OCI-LY3 (cell line): ENCODE data around the gene PRR9.

Source experiments
- H2AFZ ChIP-seq: fragments of 200-600, 300-600 bp; shearing (Covaris generic); 2 replicates; pipeline ENCODE4 v1.6.0; 2014; ENCODE audit warnings: antibody characterized with exemption, low read depth, low read length
- H3K27ac ChIP-seq: fragments of 200-600, 300-600 bp; sonication (generic); 2 replicates; pipeline ENCODE4 v1.5.1; 2014; ENCODE audit warnings: mild to moderate bottlenecking, low read length, moderate library complexity, mixed read lengths
- H3K27me3 ChIP-seq: fragments of 200-600, 300-600 bp; sonication (generic); 2 replicates; pipeline ENCODE4 v1.6.1; 2014; ENCODE audit warnings: low read depth, low read length, mixed read lengths
- H3K36me3 ChIP-seq: fragments of 200-600, 300-600 bp; sonication (generic); replicated peaks from 2 replicates; pipeline ENCODE3; 2014; ENCODE audit warnings: low read depth, low read length, mixed read lengths
- H3K4me1 ChIP-seq: fragments of 300-600, 200-600 bp; sonication (generic); 2 replicates; pipeline ENCODE4 v1.6.1; 2014; ENCODE audit warnings: low read length, mixed read lengths
- H3K4me2 ChIP-seq: fragments of 200-600, 300-600 bp; sonication (generic); 2 replicates; pipeline ENCODE4 v1.6.1; 2014; ENCODE audit warnings: low read length, mixed read lengths
- H3K4me3 ChIP-seq: fragments of 300-600, 200-600 bp; sonication (generic); 2 replicates; pipeline ENCODE4 v1.5.1; 2014; ENCODE audit warnings: antibody characterized with exemption, mild to moderate bottlenecking, low read length, moderate library complexity
- H3K79me2 ChIP-seq: fragments of 300-600, 200-600 bp; shearing (Covaris generic); 2 replicates; pipeline ENCODE4 v1.6.1; 2014; ENCODE audit warnings: mild to moderate bottlenecking, low read length, mixed read lengths
- H3K9ac ChIP-seq: fragments of 300-600, 200-600 bp; shearing (Covaris generic); 2 replicates; pipeline ENCODE4 v1.6.0; 2014; ENCODE audit warnings: mild to moderate bottlenecking, low read length, moderate library complexity
- H3K9me3 ChIP-seq: fragments of 200-600, 300-600 bp; shearing (Covaris generic); 2 replicates; pipeline ENCODE4 v1.6.1; 2014; ENCODE audit warnings: low read length, mixed read lengths; ENCODE audit not compliant: insufficient read depth
- H4K20me1 ChIP-seq: fragments of 200-600, 300-600 bp; sonication (generic); 2 replicates; pipeline ENCODE4 v1.6.1; 2016; ENCODE audit warnings: low read length, mixed read lengths; ENCODE audit not compliant: insufficient read depth
- EZH2phosphoT487 ChIP-seq: fragments of 200-600 bp; shearing (Covaris generic); IDR thresholded peaks from 2 replicates; pipeline ENCODE4 v1.6.1; 2018; ENCODE audit warnings: antibody characterized with exemption, mixed run types, low read depth
- TF ChIP-seq, protein P1 (sequence below): fragments of 200-600, 300-600 bp; sonication (generic); IDR thresholded peaks from 2 replicates; pipeline ENCODE4 v1.5.1; 2014; ENCODE audit warnings: antibody characterized with exemption, low read length, low read depth

The PRR9 gene

GRCh38 chr1:153232553-153232952, 15.2 kb downstream of the PRR9 start:
- Histone ChIP-seq H4K20me1 (no peaks in the 10 kb centered on the region), H3K27me3 (peaks cover 37% of the 10 kb centered on the region), H3K4me3 (no peak overlapping the region), H3K4me1 (no peaks in the 10 kb centered on the region), H3K36me3 (no peaks in the 10 kb centered on the region), H3K9me3 (no peaks in the 10 kb centered on the region), H3K79me2 (no peaks in the 10 kb centered on the region), H3K4me2 (no peak overlapping the region), H3K27ac (no peak overlapping the region), H3K9ac (no peak overlapping the region), H2AFZ (no peak overlapping the region)
- TF ChIP-seq, protein P1, sequence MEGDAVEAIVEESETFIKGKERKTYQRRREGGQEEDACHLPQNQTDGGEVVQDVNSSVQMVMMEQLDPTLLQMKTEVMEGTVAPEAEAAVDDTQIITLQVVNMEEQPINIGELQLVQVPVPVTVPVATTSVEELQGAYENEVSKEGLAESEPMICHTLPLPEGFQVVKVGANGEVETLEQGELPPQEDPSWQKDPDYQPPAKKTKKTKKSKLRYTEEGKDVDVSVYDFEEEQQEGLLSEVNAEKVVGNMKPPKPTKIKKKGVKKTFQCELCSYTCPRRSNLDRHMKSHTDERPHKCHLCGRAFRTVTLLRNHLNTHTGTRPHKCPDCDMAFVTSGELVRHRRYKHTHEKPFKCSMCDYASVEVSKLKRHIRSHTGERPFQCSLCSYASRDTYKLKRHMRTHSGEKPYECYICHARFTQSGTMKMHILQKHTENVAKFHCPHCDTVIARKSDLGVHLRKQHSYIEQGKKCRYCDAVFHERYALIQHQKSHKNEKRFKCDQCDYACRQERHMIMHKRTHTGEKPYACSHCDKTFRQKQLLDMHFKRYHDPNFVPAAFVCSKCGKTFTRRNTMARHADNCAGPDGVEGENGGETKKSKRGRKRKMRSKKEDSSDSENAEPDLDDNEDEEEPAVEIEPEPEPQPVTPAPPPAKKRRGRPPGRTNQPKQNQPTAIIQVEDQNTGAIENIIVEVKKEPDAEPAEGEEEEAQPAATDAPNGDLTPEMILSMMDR, result no peak
- TF ChIP-seq EZH2phosphoT487, result no peak

DNA sequence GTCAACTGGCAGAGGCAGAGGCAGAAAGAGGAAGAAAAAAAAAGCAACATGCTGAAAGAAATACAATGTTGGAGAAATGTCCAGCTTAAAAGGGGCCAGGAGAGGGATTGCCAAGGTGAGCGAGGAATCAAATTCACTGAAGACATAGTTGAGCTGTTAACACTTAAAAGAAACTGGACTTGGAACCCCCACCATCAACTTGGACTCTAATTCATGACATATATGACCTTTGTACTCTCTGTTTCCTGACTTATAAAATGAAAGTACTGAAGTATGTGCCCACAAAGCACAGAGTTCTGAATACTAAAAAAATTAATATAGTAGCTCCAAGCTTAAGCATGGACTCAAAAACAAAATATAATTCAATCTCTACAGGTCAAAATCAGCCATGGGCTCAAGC, 16.1 kb downstream of the PRR9 start:
- Histone ChIP-seq H3K4me2 (no peak overlapping the region), H3K9me3 (no peaks in the 10 kb centered on the region), H4K20me1 (no peaks in the 10 kb centered on the region), H3K9ac (no peak overlapping the region), H3K27me3 (peaks cover 28% of the 10 kb centered on the region), H3K79me2 (no peaks in the 10 kb centered on the region), H3K27ac (no peak overlapping the region), H3K36me3 (no peaks in the 10 kb centered on the region), H3K4me3 (no peak overlapping the region), H2AFZ (no peak overlapping the region), H3K4me1 (no peaks in the 10 kb centered on the region)
- TF ChIP-seq, protein P1, result no peak
- TF ChIP-seq EZH2phosphoT487, result no peak

DNA sequence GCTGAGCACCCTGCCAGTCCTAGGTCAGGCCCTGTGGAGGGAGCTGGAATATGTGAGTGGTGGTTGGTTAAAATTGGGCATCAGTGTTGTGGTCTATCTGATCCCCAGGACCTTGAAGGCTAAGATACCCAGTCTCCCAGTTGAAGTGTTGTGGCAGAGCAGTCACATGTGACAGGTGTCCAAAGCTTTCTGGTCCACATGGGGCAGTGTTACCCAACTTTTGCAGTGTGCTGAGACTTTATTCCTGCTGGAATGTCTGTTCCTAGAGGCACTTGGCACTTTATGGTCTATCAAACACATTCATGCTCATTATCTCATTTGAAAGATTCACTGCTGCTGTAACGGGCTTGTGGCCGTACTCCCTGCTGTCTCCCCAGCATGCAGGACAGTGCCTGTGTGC, 21.1 kb downstream of the PRR9 start:
- Histone ChIP-seq H3K79me2 (no peaks in the 10 kb centered on the region), H3K9ac (no peak overlapping the region), H3K27me3 (peaks cover 17% of the 10 kb centered on the region; the same call in 1 of the 2 replicates), H3K4me2 (no peak overlapping the region), H3K9me3 (no peaks in the 10 kb centered on the region), H4K20me1 (no peaks in the 10 kb centered on the region), H3K4me1 (no peaks in the 10 kb centered on the region), H3K27ac (no peak overlapping the region), H3K36me3 (no peaks in the 10 kb centered on the region), H3K4me3 (no peak overlapping the region), H2AFZ (no peak overlapping the region)
- no peak for TF ChIP-seq EZH2phosphoT487
- TF ChIP-seq, protein P1, result peak; percentile 85

GRCh38 chr1:153242160-153242559, 24.8 kb downstream of the PRR9 start:
- Histone ChIP-seq H3K4me2 (no peak overlapping the region), H3K4me3 (no peak overlapping the region), H3K36me3 (no peaks in the 10 kb centered on the region), H3K9me3 (no peaks in the 10 kb centered on the region), H3K4me1 (no peaks in the 10 kb centered on the region), H3K27ac (no peak overlapping the region), H3K79me2 (no peaks in the 10 kb centered on the region), H3K27me3 (no peaks in the 10 kb centered on the region), H2AFZ (no peak overlapping the region), H4K20me1 (no peaks in the 10 kb centered on the region), H3K9ac (no peak overlapping the region)
- no peak for TF ChIP-seq EZH2phosphoT487
- TF ChIP-seq, protein P1, result no peak
